ENCODE results near the gene GALNT13.

The GALNT13 gene

GRCh38 chr2:154490530-154490929 is 618.8 kb downstream of the GALNT13 start:
- DNase-seq: no peak

- DNase-seq: no peak
These were observed 623.7 kb downstream of the GALNT13 start for GRCh38 chr2:154495455-154495868.

DNA sequence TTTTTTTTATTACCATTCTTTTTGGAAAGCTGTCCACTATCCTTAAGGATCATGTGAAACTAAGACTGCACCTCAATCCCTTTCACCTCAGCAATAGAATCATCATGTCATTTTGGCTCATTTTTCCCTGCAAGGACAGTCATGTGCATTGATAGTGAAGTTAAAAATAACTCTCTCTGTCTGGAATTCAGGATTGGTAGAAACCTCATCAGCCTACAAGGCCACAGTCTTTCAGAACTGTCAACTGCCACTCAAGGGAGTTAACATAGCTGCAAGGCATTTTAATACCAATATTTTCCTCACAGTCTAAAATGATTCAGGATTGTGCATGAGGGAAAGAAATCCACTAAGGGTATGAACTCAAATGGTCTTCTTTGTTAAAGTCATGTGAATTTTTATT is 625.3 kb downstream of the GALNT13 start:
- no peak for DNase-seq
